OCI-LY1 (cell line): ENCODE measurements around the gene HCAR3.
"Not testable (repeated sequence)": the region's sequence is repeated elsewhere in the genome, so short reads cannot be mapped to it uniquely, and the experiment has no call there.

Experiments
- H2AFZ ChIP-seq: fragments of 200-600 bp; sonication (generic), shearing (Covaris generic); 2 replicates; pipeline ENCODE4 v1.6.0; 2014; ENCODE audit warnings: antibody characterized with exemption, mild to moderate bottlenecking, low read length
- H3F3A ChIP-seq: fragments of 200-600 bp; sonication (generic), shearing (Covaris generic); 2 replicates; pipeline ENCODE4 v1.6.0; 2014; ENCODE audit warnings: mild to moderate bottlenecking, antibody characterized with exemption, low read length, moderate library complexity; ENCODE audit not compliant: insufficient read depth
- H3K27ac ChIP-seq: fragments of 200-600 bp; sonication (generic); 2 replicates; pipeline ENCODE4 v1.5.1; 2014; ENCODE audit warnings: low read length, mixed run types, mild to moderate bottlenecking, low read depth; ENCODE audit not compliant: poor library complexity, severe bottlenecking
- H3K27me3 ChIP-seq: fragments of 200-600 bp; sonication (generic); 2 replicates; pipeline ENCODE4 v1.6.0; 2014; ENCODE audit warnings: antibody characterized with exemption, mild to moderate bottlenecking, low read length, moderate library complexity; ENCODE audit not compliant: insufficient read depth
- H3K36me3 ChIP-seq: fragments of 200-600 bp; sonication (generic); 2 replicates; pipeline ENCODE4 v1.6.1; 2014; ENCODE audit warnings: mild to moderate bottlenecking, antibody characterized with exemption, low read length, moderate library complexity, mixed read lengths; ENCODE audit not compliant: insufficient read depth
- H3K4me1 ChIP-seq: fragments of 200-600 bp; sonication (generic); 2 replicates; pipeline ENCODE4 v1.5.1; 2014; ENCODE audit warnings: mild to moderate bottlenecking, low read length, moderate library complexity; ENCODE audit not compliant: insufficient read depth, severe bottlenecking
- H3K4me2 ChIP-seq: fragments of 200-600 bp; sonication (generic), shearing (Covaris generic); 2 replicates; pipeline ENCODE4 v1.6.1; 2014; ENCODE audit warnings: low read length
- H3K4me3 ChIP-seq: fragments of 200-600 bp; sonication (generic); 2 replicates; pipeline ENCODE4 v1.5.1; 2014; ENCODE audit warnings: low read length, low read depth, mild to moderate bottlenecking, mixed read lengths; ENCODE audit not compliant: poor library complexity, severe bottlenecking
- H3K79me2 ChIP-seq: fragments of 200-600 bp; shearing (Covaris generic); 2 replicates; pipeline ENCODE4 v1.6.1; 2016; ENCODE audit warnings: mixed run types, low read length, mixed read lengths; ENCODE audit not compliant: insufficient read depth
- H3K9ac ChIP-seq: fragments of 200-600 bp; sonication (generic), shearing (Covaris generic); 2 replicates; pipeline ENCODE4 v1.6.1; 2014; ENCODE audit warnings: mild to moderate bottlenecking, low read length, mixed read lengths
- H3K9me2 ChIP-seq: fragments of 200-600 bp; sonication (generic), shearing (Covaris generic); 2 replicates; pipeline ENCODE4 v1.6.1; 2014; ENCODE audit warnings: low read depth, mild to moderate bottlenecking, low read length, mixed read lengths
- H3K9me3 ChIP-seq: fragments of 200-600 bp; shearing (Covaris generic); 2 replicates; pipeline ENCODE4 v1.6.1; 2014; ENCODE audit warnings: low read length, mixed read lengths
- H4K20me1 ChIP-seq: fragments of 200-600 bp; sonication (generic), shearing (Covaris generic); 2 replicates; pipeline ENCODE4 v1.6.0; 2016; ENCODE audit warnings: mild to moderate bottlenecking, low read length; ENCODE audit not compliant: insufficient read depth
- EZH2 ChIP-seq: fragments of 200-600 bp; sonication (generic), shearing (Covaris generic); IDR thresholded peaks from 2 replicates; pipeline ENCODE4 v1.8.0; 2017; ENCODE audit warnings: borderline replicate concordance, mixed run types, mild to moderate bottlenecking, antibody characterized with exemption, low read length, moderate library complexity, mixed read lengths
- TF ChIP-seq, protein P1 (sequence below): fragments of 200-600 bp; sonication (generic), shearing (Covaris generic); IDR thresholded peaks from 2 replicates; pipeline ENCODE4 v1.5.1; 2017; ENCODE audit warnings: mild to moderate bottlenecking, antibody characterized with exemption, low read length, moderate library complexity, mixed read lengths

Gene HCAR3

DNA sequence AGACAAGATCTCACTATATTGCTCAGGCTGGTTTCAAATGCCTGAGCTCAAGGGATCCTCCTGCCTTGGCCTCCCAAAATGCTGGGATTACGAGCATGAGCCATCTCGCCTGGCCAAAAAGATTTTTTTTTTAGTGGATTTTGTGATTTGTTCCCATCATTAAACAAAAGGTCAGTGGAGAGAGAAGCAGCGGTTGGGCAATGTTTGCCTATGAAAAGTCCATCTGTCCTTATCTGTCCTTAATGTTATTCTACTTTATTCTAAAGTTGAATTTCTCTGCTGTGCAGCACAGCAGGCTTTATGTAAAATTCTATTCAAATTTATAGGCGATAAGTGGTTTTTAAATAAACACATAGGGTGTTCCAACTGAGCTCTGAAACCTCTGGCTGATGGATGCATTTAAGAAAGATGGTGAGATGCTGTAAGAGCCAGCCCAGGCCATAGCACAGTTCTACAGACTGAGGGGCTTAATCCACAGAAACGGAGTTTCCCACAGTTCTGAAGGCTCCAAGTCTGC lies 32.3 kb downstream of the HCAR3 start:
- no peaks in the 10 kb centered on the region for H3K27me3 ChIP-seq
- no peaks in the 10 kb centered on the region for H3F3A ChIP-seq
- no peak overlapping the region for H3K4me3 ChIP-seq
- H3K4me2 ChIP-seq = no peak overlapping the region
- no peaks in the 10 kb centered on the region for H3K4me1 ChIP-seq
- TF ChIP-seq, protein P1, sequence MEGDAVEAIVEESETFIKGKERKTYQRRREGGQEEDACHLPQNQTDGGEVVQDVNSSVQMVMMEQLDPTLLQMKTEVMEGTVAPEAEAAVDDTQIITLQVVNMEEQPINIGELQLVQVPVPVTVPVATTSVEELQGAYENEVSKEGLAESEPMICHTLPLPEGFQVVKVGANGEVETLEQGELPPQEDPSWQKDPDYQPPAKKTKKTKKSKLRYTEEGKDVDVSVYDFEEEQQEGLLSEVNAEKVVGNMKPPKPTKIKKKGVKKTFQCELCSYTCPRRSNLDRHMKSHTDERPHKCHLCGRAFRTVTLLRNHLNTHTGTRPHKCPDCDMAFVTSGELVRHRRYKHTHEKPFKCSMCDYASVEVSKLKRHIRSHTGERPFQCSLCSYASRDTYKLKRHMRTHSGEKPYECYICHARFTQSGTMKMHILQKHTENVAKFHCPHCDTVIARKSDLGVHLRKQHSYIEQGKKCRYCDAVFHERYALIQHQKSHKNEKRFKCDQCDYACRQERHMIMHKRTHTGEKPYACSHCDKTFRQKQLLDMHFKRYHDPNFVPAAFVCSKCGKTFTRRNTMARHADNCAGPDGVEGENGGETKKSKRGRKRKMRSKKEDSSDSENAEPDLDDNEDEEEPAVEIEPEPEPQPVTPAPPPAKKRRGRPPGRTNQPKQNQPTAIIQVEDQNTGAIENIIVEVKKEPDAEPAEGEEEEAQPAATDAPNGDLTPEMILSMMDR = no peak
- TF ChIP-seq EZH2 = no peak
- no peaks in the 10 kb centered on the region for H3K36me3 ChIP-seq
- H3K9ac ChIP-seq = no peak overlapping the region
- H3K9me3 ChIP-seq = no peaks in the 10 kb centered on the region
- H3K27ac ChIP-seq = no peak overlapping the region
- no peak overlapping the region for H2AFZ ChIP-seq
- no peaks in the 10 kb centered on the region for H4K20me1 ChIP-seq
- no peaks in the 10 kb centered on the region for H3K9me2 ChIP-seq
- H3K79me2 ChIP-seq = no peaks in the 10 kb centered on the region

DNA sequence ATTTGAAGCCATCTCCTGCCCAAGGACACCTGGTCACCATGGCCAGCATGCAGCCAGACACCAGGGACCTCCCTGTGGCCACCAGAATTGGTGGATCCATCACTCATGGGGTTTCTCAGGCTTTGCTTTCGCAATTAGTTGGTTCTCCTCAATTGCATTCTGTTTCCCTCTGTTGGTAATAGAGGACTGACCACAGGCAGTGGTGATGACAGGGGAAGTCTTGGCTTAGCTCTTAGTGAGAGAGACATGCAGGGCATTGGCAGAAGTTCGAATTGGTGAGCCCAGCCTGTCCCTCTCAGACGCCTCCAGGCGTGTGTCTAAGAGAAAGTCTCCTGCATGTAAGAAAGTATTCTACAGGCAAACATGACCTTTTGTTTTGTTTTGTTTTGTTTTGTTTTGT lies 34.8 kb downstream of the HCAR3 start:
- H3K27me3 ChIP-seq = no peaks in the 10 kb centered on the region
- no peaks in the 10 kb centered on the region for H3K36me3 ChIP-seq
- H3K9me2 ChIP-seq = no peaks in the 10 kb centered on the region
- no peak overlapping the region for H3K4me2 ChIP-seq
- no peaks in the 10 kb centered on the region for H3K79me2 ChIP-seq
- no peak overlapping the region for H3K4me3 ChIP-seq
- no peaks in the 10 kb centered on the region for H3K4me1 ChIP-seq
- H3K9me3 ChIP-seq = no peaks in the 10 kb centered on the region
- TF ChIP-seq, protein P1 = no peak
- no peak for TF ChIP-seq EZH2
- no peak overlapping the region for H2AFZ ChIP-seq
- H3K27ac ChIP-seq = no peak overlapping the region
- no peaks in the 10 kb centered on the region for H3F3A ChIP-seq
- H3K9ac ChIP-seq = no peak overlapping the region
- no peaks in the 10 kb centered on the region for H4K20me1 ChIP-seq

DNA sequence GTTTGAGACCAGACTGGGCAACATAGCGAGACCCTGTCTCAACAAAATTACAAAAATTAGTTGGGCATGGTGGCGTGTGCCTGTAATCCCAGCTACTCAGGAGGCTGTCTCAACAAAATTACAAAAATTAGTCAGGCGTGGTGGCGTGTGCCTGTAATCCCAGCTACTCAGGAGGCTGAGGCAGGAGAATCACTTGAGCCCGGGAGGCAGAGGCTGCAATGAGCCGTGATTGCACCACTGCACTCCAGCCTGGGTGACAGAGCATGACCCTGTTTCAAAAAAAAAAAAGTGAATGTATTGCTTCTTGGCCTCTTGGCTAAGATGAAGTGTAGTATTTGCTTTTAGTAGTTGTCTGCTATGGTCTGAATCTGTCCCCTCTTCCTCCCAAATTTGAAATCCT lies 35.6 kb downstream of the HCAR3 start:
- not testable (repeated sequence) for H3F3A ChIP-seq, H3K9ac ChIP-seq, H4K20me1 ChIP-seq, H3K27me3 ChIP-seq, H3K36me3 ChIP-seq, H3K27ac ChIP-seq, H3K4me2 ChIP-seq, H3K4me3 ChIP-seq, H3K79me2 ChIP-seq, H3K9me2 ChIP-seq, H2AFZ ChIP-seq, H3K4me1 ChIP-seq, H3K9me3 ChIP-seq

DNA sequence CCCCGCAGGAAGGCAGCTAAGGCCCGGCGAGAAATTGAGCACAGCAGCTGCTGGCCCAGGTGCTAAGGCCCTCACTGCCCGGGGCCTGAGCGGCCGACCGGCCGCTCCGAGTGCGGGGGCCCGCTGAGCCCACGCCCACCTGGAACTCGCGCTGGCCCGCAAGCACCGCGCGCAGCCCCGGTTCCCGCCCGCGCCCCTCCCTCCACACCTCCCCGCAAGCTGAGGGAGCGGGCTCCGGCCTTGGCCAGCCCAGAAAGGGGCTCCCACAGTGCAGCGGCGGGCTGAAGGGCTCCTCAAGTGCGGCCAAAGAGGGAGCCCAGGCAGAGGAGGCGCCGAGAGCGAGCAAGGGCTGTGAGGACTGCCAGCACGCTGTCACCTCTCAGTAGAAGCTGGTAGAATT lies 39.8 kb downstream of the HCAR3 start:
- H3K9ac ChIP-seq, H3K4me2 ChIP-seq, H3K4me1 ChIP-seq, H3F3A ChIP-seq, H3K27ac ChIP-seq, H4K20me1 ChIP-seq, H3K79me2 ChIP-seq, H3K27me3 ChIP-seq, H3K9me3 ChIP-seq, H3K9me2 ChIP-seq, H3K36me3 ChIP-seq, H3K4me3 ChIP-seq, H2AFZ ChIP-seq: not testable (repeated sequence)

DNA sequence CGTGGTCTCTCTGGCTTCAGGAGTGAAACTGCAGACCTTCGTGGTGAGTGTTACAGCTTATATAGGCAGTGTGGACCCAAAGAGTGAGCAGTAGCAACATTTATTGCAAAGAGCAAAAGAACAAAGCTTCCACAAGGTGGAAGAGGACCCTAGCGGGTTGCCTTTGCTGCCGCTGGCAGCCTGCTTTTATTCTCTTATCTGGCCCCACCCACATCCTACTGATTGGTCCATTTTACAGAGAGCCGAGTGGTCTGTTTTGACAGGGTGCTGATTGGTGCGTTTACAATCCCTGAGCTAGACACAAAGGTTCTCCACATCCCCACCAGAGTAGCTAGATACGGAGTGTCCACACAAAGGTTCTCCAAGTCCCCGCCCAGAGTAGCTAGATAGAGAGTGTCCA lies 40.6 kb downstream of the HCAR3 start:
- not testable (repeated sequence) for H3K9ac ChIP-seq, H3K4me3 ChIP-seq, H3K9me3 ChIP-seq, H3K9me2 ChIP-seq, H4K20me1 ChIP-seq, H3K4me2 ChIP-seq, H3K27me3 ChIP-seq, H2AFZ ChIP-seq, H3K27ac ChIP-seq, H3K4me1 ChIP-seq, H3F3A ChIP-seq, H3K36me3 ChIP-seq, H3K79me2 ChIP-seq
